ENCODE results near the gene SHROOM4. TPM values are rescaled to one million over a fixed set of nuclear protein-coding genes. Genes with fewer than 3 reads are reported as not detected.
A peak's percentile ranks its signal among the peaks of the same experiment; 100 is the strongest.

The SHROOM4 gene
- total RNA-seq, 1 experiment from 2014 or later: 6.8 TPM

DNA sequence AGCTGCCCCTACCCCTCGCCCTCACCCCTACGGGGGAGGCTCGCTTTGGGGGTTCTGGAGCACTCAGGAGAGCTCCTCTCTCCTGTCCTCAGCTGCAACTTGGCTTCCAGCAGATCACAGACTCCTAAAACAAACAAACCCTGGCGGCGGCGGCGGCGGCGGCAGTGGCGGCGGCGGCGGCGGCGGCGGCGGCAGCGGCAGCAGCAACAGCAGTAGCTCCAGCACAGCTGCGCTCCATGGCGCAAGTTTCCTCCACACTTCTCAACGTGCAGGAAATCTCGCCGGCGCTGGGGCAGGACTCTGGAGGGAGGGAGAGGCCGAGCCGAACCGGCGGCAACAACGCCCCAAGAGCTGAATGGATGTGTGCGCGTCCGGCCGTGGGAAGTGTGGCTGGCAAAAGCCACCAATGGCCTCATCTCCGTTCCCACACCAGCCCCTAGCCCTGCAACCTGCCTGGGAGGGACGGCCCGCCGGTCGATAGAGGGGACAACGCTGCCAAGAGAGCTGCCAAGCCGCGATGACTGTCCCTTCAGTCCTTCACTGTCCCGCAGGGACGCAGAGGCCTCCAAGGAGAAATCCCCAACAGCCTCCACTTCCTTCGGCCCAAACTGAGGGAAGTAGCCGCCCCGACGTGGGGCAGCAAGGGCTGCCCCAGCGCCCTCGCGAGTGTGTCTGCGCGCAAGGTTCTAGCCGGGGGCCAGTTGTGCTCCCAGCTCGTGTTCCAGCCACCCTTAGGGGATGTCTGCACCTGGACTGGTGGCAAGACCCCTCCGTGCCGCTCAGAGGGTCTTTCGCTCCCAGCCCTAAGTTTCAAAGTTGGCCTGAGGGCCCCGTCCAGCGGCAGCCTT lies 775 bp downstream of the SHROOM4 start:
- no peaks in the 10 kb centered on the region for H3K4me1 ChIP-seq
- DNase-seq: peak; percentile 37 to 56

DNA sequence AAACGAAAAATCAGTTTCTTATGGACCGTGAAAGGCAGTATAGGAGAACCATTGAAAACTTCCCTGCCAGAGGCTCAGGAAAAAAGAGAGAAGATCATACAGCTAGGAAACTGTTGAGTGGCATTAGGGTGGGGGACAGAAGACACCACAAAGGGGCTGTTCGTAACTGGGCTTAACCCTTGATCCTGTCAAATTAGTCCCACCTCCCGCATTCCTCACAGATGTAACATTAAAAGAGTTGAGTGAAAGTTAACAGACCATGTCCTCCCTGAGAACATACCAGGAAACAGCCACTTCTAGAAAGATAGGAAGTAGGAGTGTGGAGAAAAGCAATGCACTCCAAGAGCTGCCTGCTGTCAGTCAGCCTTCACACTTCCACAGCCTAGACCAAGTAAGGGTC lies 8.7 kb downstream of the SHROOM4 start:
- no peak overlapping the region for H3K27ac ChIP-seq
- no peaks in the 10 kb centered on the region for H3K9me3 ChIP-seq (replicated peaks)
- no peaks in the 10 kb centered on the region for H3K4me1 ChIP-seq
- H3K36me3 ChIP-seq: no peaks in the 10 kb centered on the region
- H3K27me3 ChIP-seq: no peaks in the 10 kb centered on the region
- DNase-seq: no peak
- no peak overlapping the region for H3K4me3 ChIP-seq

More for the DNA sequence above, 775 bp downstream of the SHROOM4 start:
- Histone ChIP-seq H3K27ac (peak overlapping the region; percentile 56), H3K9me3 (replicated peaks) (no peaks in the 10 kb centered on the region), H3K36me3 (no peaks in the 10 kb centered on the region), H3K27me3 (no peaks in the 10 kb centered on the region), H3K4me3 (peak overlapping the region; percentile 70)

DNA sequence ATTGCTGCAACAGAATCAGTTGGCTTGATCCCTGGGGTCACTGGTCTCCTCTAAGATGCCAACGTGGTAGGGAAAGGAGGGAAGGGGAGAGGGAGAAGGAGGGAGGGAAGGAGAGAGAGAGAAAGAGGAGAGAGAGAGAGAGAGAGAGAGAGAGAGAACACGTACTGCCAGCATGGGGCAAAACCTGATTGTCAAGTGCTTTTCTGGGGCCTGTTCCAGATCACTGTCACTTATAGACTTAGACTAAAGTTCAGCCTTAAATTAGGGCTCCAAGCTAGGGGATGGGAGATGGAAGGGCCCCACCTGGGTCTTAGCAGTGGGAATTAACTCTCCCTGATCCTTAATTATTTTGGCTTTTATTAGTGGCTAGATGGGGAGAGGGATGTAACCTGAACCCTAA lies 12.9 kb downstream of the SHROOM4 start:
- no peak overlapping the region for H3K4me3 ChIP-seq

DNA sequence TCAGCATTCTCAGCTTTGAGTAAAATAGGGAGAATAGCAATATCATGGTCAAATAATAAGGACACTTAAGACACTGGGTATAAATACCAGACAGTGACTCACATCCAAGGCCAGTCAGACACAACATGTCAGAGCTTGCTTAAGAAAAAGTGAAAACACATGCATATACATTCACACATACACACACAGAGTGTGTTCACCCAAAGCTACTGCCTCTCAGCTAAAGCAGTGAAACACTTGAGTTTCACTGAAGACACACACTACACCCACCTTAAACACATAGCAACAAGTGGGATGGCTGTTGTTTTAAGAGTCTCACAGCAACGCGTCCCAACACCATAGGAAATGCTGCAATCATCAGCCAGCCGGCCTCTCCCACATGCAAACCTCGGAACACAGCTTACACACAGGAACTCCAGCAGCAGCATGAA lies 14.4 kb downstream of the SHROOM4 start:
- Histone ChIP-seq H3K4me1 (no peaks in the 10 kb centered on the region), H3K27ac (no peak overlapping the region), H3K9me3 (replicated peaks) (no peaks in the 10 kb centered on the region), H3K36me3 (no peaks in the 10 kb centered on the region), H3K4me3 (no peak overlapping the region), H3K27me3 (no peaks in the 10 kb centered on the region)
- DNase-seq: no peak

More for the DNA sequence above, 12.9 kb downstream of the SHROOM4 start:
- Histone ChIP-seq H3K9me3 (replicated peaks) (no peaks in the 10 kb centered on the region), H3K36me3 (no peaks in the 10 kb centered on the region), H3K27me3 (no peaks in the 10 kb centered on the region), H3K27ac (no peak overlapping the region), H3K4me1 (no peaks in the 10 kb centered on the region)
- no peak for DNase-seq

DNA sequence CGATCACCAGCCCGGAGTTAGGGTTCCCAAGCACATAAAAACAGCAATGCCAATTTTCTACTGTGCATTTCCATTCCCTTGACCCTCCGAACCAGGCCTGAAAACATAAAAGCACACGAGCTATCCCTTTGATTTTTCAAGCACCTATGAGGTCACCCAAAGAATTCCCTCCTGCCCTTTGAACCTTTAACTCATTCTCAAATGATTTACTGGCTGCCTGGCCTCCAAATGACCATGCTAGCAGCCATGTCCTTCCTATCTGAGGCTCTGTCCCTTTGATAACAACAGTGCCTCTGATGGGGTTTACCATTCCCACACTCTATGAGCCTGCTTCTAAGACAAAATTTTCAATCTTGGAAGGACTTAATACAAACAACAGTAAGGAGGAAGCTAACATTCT lies 15.2 kb downstream of the SHROOM4 start:
- no peak overlapping the region for H3K27ac ChIP-seq
- H3K9me3 ChIP-seq (replicated peaks): no peaks in the 10 kb centered on the region

DNA sequence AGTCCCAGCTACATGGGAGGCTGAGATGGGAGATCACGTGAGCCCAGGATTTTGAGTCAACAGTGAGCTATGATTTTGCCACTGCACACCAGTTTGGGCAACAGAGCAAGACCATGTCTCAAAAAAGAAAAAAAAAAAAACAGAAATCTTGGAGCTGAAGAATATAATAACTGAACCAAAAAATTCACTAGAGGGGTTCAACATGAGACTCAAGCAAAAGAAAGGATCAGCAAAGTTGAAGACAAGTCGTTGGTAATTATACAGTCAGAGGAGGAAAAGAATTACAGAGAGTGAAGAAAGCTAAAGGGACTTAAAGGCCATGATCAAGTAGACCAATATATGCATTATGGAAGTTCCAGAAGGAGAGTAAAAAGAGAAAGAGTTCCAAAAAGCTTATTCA lies 26.9 kb downstream of the SHROOM4 start:
- Histone ChIP-seq H3K27me3 (no peaks in the 10 kb centered on the region), H3K36me3 (no peaks in the 10 kb centered on the region)

More for the DNA sequence above, 15.2 kb downstream of the SHROOM4 start:
- Histone ChIP-seq H3K27me3 (no peaks in the 10 kb centered on the region), H3K4me1 (no peaks in the 10 kb centered on the region), H3K4me3 (no peak overlapping the region), H3K36me3 (no peaks in the 10 kb centered on the region)
- no peak for DNase-seq

DNA sequence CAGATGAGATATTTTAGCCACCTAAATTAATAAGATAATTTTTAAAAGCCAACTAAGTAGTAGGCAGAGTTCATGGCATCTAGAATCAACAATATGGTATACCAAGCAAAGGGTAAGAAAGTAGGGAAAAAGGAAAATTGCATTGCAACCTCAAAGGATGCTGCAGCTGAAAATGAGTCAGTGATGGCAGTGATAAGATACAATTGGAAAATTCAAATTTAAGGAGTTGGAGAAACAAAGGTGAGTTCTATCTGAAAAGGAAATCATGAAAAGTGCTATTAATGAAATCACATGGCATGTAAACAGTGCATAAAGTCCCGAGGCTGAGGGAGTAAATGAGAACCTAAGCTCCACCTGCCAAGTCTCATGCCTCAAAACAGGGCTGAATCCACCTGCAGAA lies 33.9 kb downstream of the SHROOM4 start:
- no peak for DNase-seq
- Histone ChIP-seq H3K4me3 (no peak overlapping the region), H3K27me3 (no peaks in the 10 kb centered on the region), H3K4me1 (peaks cover 11% of the 10 kb centered on the region; the same call in 1 of the 2 replicates), H3K9me3 (replicated peaks) (no peaks in the 10 kb centered on the region), H3K36me3 (no peaks in the 10 kb centered on the region), H3K27ac (no peak overlapping the region; the same call in 1 of the 2 replicates)

More for the DNA sequence above, 26.9 kb downstream of the SHROOM4 start:
- DNase-seq: no peak
- Histone ChIP-seq H3K4me3 (no peak overlapping the region), H3K9me3 (replicated peaks) (no peaks in the 10 kb centered on the region), H3K27ac (no peak overlapping the region), H3K4me1 (no peaks in the 10 kb centered on the region)

DNA sequence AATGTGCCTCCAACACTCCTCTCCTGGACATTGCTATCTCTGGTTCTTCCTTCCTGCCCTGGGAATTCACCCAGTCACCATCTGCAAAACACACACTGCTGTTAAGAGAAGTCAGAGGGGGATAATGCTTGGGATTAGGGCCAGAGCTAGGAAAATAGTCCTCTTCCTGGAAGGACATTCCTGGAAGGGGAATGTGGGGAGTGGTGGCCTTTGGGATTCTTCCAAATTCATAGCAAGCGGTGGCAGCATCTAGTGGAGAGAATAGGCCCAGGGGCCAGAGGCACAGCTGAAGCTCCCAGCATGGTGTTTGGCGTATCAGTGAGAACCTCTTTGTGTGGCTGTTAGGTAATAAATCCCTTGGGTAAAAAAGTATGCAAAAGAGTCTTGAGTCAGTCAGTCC lies 34.3 kb downstream of the SHROOM4 start:
- H3K9me3 ChIP-seq (replicated peaks): no peaks in the 10 kb centered on the region

DNA sequence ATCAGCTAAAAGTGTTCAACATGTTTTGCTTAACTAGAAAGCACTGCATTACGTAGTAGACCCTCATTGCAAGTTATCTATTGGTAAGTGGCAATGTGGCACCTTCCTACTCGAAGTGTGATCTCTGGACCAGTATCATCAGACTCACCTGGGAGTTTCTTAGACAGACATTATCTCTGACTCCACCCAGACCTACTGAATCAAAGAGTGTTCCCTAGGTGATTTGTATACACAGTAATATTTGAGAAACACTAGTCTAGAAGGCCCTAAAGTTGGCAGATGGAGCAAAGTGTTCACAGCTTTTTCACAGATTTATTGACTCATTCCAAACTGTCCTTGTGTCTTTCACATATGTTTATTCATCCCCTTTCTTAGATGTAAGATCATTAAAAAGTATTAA lies 35.7 kb downstream of the SHROOM4 start:
- H3K4me3 ChIP-seq: no peak overlapping the region
- no peak for DNase-seq
- H3K9me3 ChIP-seq (replicated peaks): no peaks in the 10 kb centered on the region
- H3K27ac ChIP-seq: no peak overlapping the region
- H3K36me3 ChIP-seq: no peaks in the 10 kb centered on the region
- H3K27me3 ChIP-seq: no peaks in the 10 kb centered on the region
- peaks cover 11% of the 10 kb centered on the region; the same call in 1 of the 2 replicates for H3K4me1 ChIP-seq

More for the DNA sequence above, 34.3 kb downstream of the SHROOM4 start:
- DNase-seq: peak; percentile 72 to 80
- H3K36me3 ChIP-seq: no peaks in the 10 kb centered on the region
- no peaks in the 10 kb centered on the region for H3K27me3 ChIP-seq
- H3K4me1 ChIP-seq: peaks cover 11% of the 10 kb centered on the region; the same call in 1 of the 2 replicates
- H3K27ac ChIP-seq: peak overlapping the region; percentile 24
- no peak overlapping the region for H3K4me3 ChIP-seq

DNA sequence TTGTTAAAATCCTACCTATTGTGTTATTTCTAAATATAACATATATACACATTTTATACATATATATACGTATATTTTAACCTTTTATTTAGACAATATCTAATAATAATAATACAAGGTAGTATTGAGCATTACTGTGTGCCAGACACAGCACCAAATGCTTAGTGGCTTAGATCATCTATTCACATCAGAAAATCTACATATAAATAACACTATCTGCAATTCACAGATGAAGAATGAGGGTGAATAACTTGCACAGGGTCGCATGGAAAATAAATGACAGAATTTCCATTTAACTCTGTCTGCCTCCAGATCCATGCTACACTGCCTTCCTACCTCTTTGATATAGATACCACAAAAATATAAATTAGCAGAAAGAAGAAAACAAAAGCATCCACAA lies 37.7 kb downstream of the SHROOM4 start:
- H3K27me3 ChIP-seq: no peaks in the 10 kb centered on the region
- H3K36me3 ChIP-seq: no peaks in the 10 kb centered on the region
- DNase-seq: no peak
- H3K9me3 ChIP-seq (replicated peaks): no peaks in the 10 kb centered on the region
- H3K4me3 ChIP-seq: no peak overlapping the region
- H3K4me1 ChIP-seq: peaks cover 11% of the 10 kb centered on the region; the same call in 1 of the 2 replicates
- H3K27ac ChIP-seq: no peak overlapping the region

DNA sequence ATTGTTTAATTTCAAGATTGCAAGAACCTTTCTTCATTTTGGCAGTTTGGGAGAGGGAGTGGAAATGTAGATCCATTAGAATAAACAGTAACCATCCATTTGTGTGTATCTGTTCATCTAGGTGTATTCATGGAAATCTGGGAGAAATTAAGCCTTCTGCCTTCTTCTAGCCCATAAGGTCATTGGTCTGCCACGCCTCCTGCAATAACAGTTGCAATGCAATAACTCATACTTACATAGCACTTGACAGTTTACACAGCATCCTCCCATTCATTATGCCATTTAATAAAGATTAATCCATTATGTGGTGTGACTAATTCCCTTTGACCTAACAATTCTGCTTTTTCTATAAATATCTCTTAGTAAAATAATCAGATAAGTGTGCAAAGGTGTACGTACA lies 42.6 kb downstream of the SHROOM4 start:
- peak in 1 of 2 experiments; percentile 1 for DNase-seq
- no peak overlapping the region for H3K4me3 ChIP-seq
- H3K27me3 ChIP-seq: no peaks in the 10 kb centered on the region
- H3K36me3 ChIP-seq: no peaks in the 10 kb centered on the region
- no peaks in the 10 kb centered on the region for H3K9me3 ChIP-seq (replicated peaks)
- H3K4me1 ChIP-seq: no peaks in the 10 kb centered on the region
- H3K27ac ChIP-seq: no peak overlapping the region

DNA sequence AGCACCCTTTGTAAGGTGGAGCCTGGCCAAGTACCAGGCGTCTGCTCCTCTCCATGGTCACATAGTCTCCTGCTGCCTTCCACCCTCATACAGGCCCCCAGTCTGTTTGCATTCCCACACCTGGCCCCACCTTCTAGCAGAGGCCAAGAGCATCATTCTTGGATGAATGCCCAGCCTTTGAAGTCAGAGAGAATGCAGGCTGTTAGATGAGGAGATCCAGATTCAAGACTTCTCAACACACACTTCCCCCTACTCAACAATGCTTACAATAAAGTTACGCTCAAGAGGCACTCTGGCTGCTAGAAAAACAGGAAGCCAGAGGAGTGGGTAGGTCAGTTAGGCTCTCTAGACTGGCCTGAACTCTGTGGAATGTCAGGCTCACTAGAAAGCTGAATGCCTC lies 43.3 kb downstream of the SHROOM4 start:
- Histone ChIP-seq H3K4me3 (no peak overlapping the region), H3K27me3 (no peaks in the 10 kb centered on the region), H3K4me1 (no peaks in the 10 kb centered on the region), H3K36me3 (no peaks in the 10 kb centered on the region), H3K27ac (no peak overlapping the region), H3K9me3 (replicated peaks) (no peaks in the 10 kb centered on the region)
- DNase-seq: no peak

DNA sequence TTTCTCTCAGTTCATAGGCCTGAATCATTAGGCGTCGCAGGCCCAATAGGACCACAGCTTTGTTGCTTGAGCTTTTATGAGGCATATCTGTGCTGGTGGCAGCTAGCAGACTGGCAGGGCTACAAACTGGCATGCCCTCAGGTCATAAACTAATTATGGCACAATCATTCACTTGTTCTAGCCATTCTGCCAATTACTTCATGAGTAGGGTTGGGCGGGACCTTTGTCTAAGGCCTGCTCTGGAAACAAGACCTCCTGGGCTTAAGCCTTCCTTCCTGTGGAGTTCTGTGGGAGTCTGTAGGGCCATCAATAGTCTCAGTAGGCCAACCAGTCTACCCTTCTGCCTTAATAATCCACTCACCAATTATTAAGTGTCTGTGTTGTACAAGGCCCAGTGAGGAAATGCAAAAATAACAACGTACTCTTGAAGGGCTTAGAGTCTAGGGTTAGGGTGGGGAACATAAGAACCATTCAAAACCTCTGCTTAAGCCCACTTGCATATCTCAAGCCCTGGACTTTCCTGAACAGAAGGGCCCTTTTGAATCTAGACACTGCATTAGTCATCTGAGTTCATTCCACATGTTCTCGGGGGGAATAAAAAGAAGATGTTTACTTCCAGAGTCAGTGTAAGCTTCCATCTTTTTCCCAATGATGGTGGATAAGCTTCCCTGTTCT lies 44.5 kb downstream of the SHROOM4 start:
- DNase-seq: no peak
- Histone ChIP-seq H3K27me3 (no peaks in the 10 kb centered on the region), H3K4me1 (no peaks in the 10 kb centered on the region), H3K9me3 (replicated peaks) (no peaks in the 10 kb centered on the region), H3K27ac (no peak overlapping the region), H3K36me3 (no peaks in the 10 kb centered on the region), H3K4me3 (no peak overlapping the region)

DNA sequence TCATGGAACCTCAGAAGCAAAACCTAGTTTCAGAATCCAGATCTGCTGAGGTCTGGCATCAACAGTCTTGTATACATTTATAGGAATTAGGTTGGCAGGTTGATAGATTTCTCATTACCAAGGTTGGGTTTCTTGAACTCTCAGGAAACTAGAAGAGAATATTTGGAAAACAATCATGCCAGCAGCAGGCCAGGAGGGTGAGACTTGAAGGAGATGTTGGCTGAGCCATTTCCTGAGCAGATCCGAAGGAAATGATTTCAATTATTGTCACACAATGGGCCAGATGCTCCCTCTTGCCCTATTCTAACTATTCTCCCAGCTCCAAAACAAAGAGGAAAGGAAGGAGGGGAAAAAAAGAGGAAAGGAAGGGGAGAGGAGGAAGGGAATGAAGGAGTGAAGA lies 45.2 kb downstream of the SHROOM4 start:
- H3K27me3 ChIP-seq: no peaks in the 10 kb centered on the region
- H3K4me1 ChIP-seq: no peaks in the 10 kb centered on the region
- no peaks in the 10 kb centered on the region for H3K36me3 ChIP-seq
- DNase-seq: no peak
- H3K27ac ChIP-seq: no peak overlapping the region
- H3K4me3 ChIP-seq: no peak overlapping the region
- no peaks in the 10 kb centered on the region for H3K9me3 ChIP-seq (replicated peaks)

DNA sequence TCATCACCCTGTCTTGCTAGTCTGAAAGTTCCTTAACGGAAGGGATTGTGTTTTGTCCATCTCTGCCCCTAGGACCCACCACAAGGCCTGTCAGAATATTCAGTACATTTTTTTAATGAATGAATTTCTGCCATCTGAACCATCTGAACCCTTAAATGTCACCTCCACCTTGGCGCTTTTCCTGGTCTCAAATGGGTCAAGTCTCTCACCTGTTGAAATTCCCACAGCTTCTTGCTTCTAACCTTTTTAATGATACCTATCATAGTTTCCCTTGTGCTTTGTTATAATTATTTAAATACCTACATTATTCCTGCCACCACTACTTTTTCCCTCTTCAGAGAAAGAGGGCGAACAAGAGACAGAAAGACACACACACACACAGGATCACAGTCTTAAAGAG lies 48.0 kb downstream of the SHROOM4 start:
- Histone ChIP-seq H3K27ac (no peak overlapping the region), H3K36me3 (no peaks in the 10 kb centered on the region), H3K9me3 (replicated peaks) (no peaks in the 10 kb centered on the region), H3K4me3 (no peak overlapping the region), H3K27me3 (no peaks in the 10 kb centered on the region), H3K4me1 (no peaks in the 10 kb centered on the region)
- DNase-seq: no peak

Data from SJCRH30 (cell line).